Spleen (tissue), 7 donors: Measurements from ENCODE around the gene RNF126.
"Not testable (repeated sequence)": the region's sequence is repeated elsewhere in the genome, so short reads cannot be mapped to it uniquely, and the experiment has no call there.

Source experiments
- CTCF ChIP-seq, 11 experiments: fragments of 200-600 bp in 7 of 11; fragments of 450-650 bp in 4 of 11; sonication (generic) in 4 of 11; IDR thresholded peaks in 8 of 11; conservative IDR thresholded peaks in 3 of 11; 1 replicate in 7 of 11; 2 replicates in 4 of 11; pipeline versions ENCODE4 v1.4.0 to v1.8.0; 2016 to 2021; ENCODE audit warnings: antibody characterized with exemption in 11 of 11, inconsistent platforms in 4 of 11, mild to moderate bottlenecking in 1 of 11
- POLR2A ChIP-seq, 3 donors: fragments of 450-650 bp; IDR thresholded peaks; one replicate each; pipeline ENCODE4 v1.5.1; 2017; ENCODE audit warnings: antibody characterized with exemption in 3 of 3, mild to moderate bottlenecking in 1 of 3
- POLR2AphosphoS5 ChIP-seq, 3 donors: sonication (generic); formaldehyde crosslinking; IDR thresholded peaks; one replicate each; pipeline ENCODE4 v1.5.1; 2017; ENCODE audit warnings: antibody characterized with exemption in 3 of 3
- donor health status: DM: no; HTN: no; CAD: no; lungs with moderate emphysema.
- donor health status: DM: no; HTN: no; CAD: no.
- donor health status: DM: no; HTN: no; CAD: no.

GRCh38 chr19:666985-667573 is 4.1 kb upstream of the RNF126 start:
- TF ChIP-seq CTCF (IDR thresholded peaks at IDR 0.05 in 8 of 11, conservative IDR thresholded peaks at IDR 0.05 in 3 of 11); POLR2A (IDR thresholded peaks at IDR 0.05); POLR2AphosphoS5 (IDR thresholded peaks at IDR 0.05): not testable (repeated sequence)
